T1000 (cell line): ENCODE results near the gene SUN1.
A peak's percentile ranks its signal among the peaks of the same experiment; 100 is the strongest.
"Not testable (repeated sequence)": the region's sequence is repeated elsewhere in the genome, so short reads cannot be mapped to it uniquely, and the experiment has no call there.

ENCODE experiments used
- DNase-seq: peaks from one replicate; lab custom pipeline; 2025; ENCODE audit warnings: mixed read lengths; lab: John Stamatoyannopoulos, UW

Gene SUN1

GRCh38 chr7:803243-803635, 29.0 kb upstream of the SUN1 start:
- no peak for DNase-seq

- DNase-seq: not testable (repeated sequence)
These were observed 28.5 kb upstream of the SUN1 start for GRCh38 chr7:803796-804195.

GRCh38 chr7:805261-805660, 27.0 kb upstream of the SUN1 start:
- no peak for DNase-seq

- no peak for DNase-seq
These were observed 16.7 kb upstream of the SUN1 start for GRCh38 chr7:815284-816216.

- peak; percentile 93 for DNase-seq
These were observed 16.0 kb upstream of the SUN1 start for GRCh38 chr7:816300-816750.

GRCh38 chr7:816751-817671, 15.3 kb upstream of the SUN1 start:
- peak; percentile 7 for DNase-seq

GRCh38 chr7:818031-818699, 14.1 kb upstream of the SUN1 start:
- DNase-seq: no peak

- no peak for DNase-seq
These were observed 11.9 kb upstream of the SUN1 start for GRCh38 chr7:820341-820740.

- DNase-seq: no peak
These were observed 10.6 kb upstream of the SUN1 start for GRCh38 chr7:821688-822087.

GRCh38 chr7:822692-823276, 9.5 kb upstream of the SUN1 start:
- no peak for DNase-seq

GRCh38 chr7:823649-824048, 8.6 kb upstream of the SUN1 start:
- no peak for DNase-seq

- no peak for DNase-seq
These were observed 8.2 kb upstream of the SUN1 start for GRCh38 chr7:824081-824480.

- no peak for DNase-seq
These were observed 7.6 kb upstream of the SUN1 start for GRCh38 chr7:824664-825063.

GRCh38 chr7:825386-825785, 6.9 kb upstream of the SUN1 start:
- no peak for DNase-seq

- DNase-seq: no peak
These were observed 5.9 kb upstream of the SUN1 start for GRCh38 chr7:826230-826917.

GRCh38 chr7:828793-829561, 3.3 kb upstream of the SUN1 start:
- no peak for DNase-seq

GRCh38 chr7:830069-830468, 2.2 kb upstream of the SUN1 start:
- DNase-seq: no peak

- peak; percentile 8 for DNase-seq
These were observed 595 bp upstream of the SUN1 start for GRCh38 chr7:831596-832166.

- no peak for DNase-seq
These were observed 720 bp downstream of the SUN1 start for GRCh38 chr7:832968-833424.
